ENCODE data around the gene FAM43B. TPM values are rescaled to one million over a fixed set of nuclear protein-coding genes. Genes with fewer than 3 reads are reported as not detected.

Gene FAM43B
- polyA plus RNA-seq, 2 of the 4 experiments (the other 2 are of a cell fraction): 0.76 to 6.9 TPM

DNA sequence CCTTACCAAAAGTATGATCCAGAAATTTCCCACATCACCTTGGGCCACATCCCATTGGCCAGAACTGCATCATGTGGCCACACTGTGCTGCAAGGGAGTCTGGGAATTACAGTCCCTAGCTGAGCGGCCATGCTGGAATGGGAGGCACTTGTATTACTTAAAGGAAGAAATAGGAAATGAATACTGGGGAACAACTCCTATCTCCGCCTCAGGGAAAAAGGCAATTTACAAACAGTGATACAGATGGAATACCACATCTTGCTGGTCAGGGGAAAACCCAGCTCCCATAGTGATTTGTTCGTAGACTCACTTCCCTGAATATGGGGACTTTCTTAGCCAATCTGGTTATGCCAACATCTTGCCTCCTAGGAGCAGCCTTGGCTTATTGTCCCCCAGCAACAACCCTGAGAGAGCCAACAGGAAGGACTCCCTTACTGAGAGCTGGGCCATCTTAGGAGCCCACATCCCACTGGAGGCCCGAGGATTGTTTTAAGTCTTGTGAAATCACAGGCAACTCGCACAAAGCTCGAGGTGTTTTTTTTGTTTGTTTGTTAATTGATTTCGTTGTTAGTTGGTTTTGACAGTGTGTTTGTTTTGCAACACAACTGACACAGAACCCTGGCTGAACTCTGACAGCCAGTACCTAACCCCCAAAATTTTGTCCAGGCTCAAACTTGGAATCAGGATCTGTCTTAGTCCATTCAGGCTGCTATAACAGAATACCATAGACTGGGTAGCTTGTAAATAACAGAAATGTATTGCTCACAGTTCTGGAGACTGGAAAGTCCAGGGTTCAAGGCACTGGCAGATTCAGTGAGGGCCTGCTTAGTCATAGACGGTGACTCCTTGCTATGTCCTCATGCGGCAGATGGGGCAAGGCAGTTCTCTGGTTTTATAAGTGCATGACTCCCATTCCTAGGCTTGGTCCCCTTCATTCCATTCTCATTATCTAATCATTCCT is 51.4 kb downstream of the FAM43B start:
- 36% methylated on average over 9 of the region's 9 CpGs for WGBS (ENCODE audit: missing lambda C conversion rate)
- ATAC-seq (peak; percentile 88 to 91), FAIRE-seq (no peak), DNase-seq (ENCODE audit: low read depth in 1 of 2, low spot score in 1 of 2) (peak in 1 of 2 experiments; percentile 84)
- peak overlapping the region; percentile 42 for H3K4me2 ChIP-seq
- peak overlapping the region; percentile 71 to 89 for H3K27ac ChIP-seq
- ChIA-PET CTCF (interaction anchor here (1.0 to 2.6 kb wide), 4 partner anchors 10 to 30 kb away, joined by 4 to 7 read pairs (median 5); partner anchors contain the start of gene PINK1), POLR2A (interaction anchor here (1.1 to 1.2 kb wide), 2 partner anchors 10 to 30 kb away, joined by 3 to 4 read pairs; partner anchors contain the start of gene PINK1)
- peaks cover 51% of the 10 kb centered on the region for H3K4me1 ChIP-seq
- TF ChIP-seq, protein P1, sequence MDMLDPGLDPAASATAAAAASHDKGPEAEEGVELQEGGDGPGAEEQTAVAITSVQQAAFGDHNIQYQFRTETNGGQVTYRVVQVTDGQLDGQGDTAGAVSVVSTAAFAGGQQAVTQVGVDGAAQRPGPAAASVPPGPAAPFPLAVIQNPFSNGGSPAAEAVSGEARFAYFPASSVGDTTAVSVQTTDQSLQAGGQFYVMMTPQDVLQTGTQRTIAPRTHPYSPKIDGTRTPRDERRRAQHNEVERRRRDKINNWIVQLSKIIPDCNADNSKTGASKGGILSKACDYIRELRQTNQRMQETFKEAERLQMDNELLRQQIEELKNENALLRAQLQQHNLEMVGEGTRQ (IDR thresholded peaks at IDR 0.05): peak; percentile 61
- TF ChIP-seq EP300 (IDR thresholded peaks at IDR 0.05) (peak in 1 of 2 experiments; percentile 41; a peak in 2 of 5 replicates), CEBPB (IDR thresholded peaks at IDR 0.05) (peak in 1 of 2 experiments; percentile 66; a peak in 1 of 4 replicates), FOSL2 (IDR thresholded peaks at IDR 0.05) (0 out of 2 replicates have a peak, but pooled peaks have one; percentile 25), FOSL2 (CRISPR knock-in tag; IDR thresholded peaks at IDR 0.05) (peak; percentile 84), JUNB (IDR thresholded peaks at IDR 0.05) (peak; percentile 61), JUN (IDR thresholded peaks at IDR 0.05) (0 out of 5 replicates have a peak, but pooled peaks of 1 of the 2 experiments have one; percentile 33), ZSCAN20 (CRISPR knock-in tag; IDR thresholded peaks at IDR 0.05) (no peak), HOXB5 (CRISPR knock-in tag; IDR thresholded peaks at IDR 0.05) (no peak), BHLHE40 (IDR thresholded peaks at IDR 0.05; ENCODE audit: low read depth, low read length) (no peak), NPAS2 (CRISPR knock-in tag; IDR thresholded peaks at IDR 0.05; ENCODE audit: borderline replicate concordance) (no peak), SMC3 (IDR thresholded peaks at IDR 0.05) (0 out of 3 replicates have a peak, but pooled peaks have one; percentile 12), RFX5 (IDR thresholded peaks at IDR 0.05) (no peak), CHD4 (IDR thresholded peaks at IDR 0.05; ENCODE audit: borderline replicate concordance) (no peak), GATA3 (IDR thresholded peaks at IDR 0.05; ENCODE audit: borderline replicate concordance) (peak; percentile 32; the same call in 1 of the 2 replicates)
- TF ChIP-seq, protein P2, sequence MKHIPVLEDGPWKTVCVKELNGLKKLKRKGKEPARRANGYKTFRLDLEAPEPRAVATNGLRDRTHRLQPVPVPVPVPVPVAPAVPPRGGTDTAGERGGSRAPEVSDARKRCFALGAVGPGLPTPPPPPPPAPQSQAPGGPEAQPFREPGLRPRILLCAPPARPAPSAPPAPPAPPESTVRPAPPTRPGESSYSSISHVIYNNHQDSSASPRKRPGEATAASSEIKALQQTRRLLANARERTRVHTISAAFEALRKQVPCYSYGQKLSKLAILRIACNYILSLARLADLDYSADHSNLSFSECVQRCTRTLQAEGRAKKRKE (CRISPR knock-in tag; IDR thresholded peaks at IDR 0.05; ENCODE audit: low read depth): no peak
- TF ChIP-seq, protein P3, sequence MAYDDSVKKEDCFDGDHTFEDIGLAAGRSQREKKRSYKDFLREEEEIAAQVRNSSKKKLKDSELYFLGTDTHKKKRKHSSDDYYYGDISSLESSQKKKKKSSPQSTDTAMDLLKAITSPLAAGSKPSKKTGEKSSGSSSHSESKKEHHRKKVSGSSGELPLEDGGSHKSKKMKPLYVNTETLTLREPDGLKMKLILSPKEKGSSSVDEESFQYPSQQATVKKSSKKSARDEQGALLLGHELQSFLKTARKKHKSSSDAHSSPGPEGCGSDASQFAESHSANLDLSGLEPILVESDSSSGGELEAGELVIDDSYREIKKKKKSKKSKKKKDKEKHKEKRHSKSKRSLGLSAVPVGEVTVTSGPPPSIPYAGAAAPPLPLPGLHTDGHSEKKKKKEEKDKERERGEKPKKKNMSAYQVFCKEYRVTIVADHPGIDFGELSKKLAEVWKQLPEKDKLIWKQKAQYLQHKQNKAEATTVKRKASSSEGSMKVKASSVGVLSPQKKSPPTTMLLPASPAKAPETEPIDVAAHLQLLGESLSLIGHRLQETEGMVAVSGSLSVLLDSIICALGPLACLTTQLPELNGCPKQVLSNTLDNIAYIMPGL (CRISPR knock-in tag; IDR thresholded peaks at IDR 0.05; ENCODE audit: borderline replicate concordance): no peak
- TF ChIP-seq, protein P4, sequence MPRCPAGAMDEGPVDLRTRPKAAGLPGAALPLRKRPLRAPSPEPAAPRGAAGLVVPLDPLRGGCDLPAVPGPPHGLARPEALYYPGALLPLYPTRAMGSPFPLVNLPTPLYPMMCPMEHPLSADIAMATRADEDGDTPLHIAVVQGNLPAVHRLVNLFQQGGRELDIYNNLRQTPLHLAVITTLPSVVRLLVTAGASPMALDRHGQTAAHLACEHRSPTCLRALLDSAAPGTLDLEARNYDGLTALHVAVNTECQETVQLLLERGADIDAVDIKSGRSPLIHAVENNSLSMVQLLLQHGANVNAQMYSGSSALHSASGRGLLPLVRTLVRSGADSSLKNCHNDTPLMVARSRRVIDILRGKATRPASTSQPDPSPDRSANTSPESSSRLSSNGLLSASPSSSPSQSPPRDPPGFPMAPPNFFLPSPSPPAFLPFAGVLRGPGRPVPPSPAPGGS (IDR thresholded peaks at IDR 0.05): 0 out of 3 replicates have a peak, but pooled peaks have one; percentile 24
- TF ChIP-seq, protein P5, sequence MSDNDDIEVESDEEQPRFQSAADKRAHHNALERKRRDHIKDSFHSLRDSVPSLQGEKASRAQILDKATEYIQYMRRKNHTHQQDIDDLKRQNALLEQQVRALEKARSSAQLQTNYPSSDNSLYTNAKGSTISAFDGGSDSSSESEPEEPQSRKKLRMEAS (IDR thresholded peaks at IDR 0.05): 0 out of 2 replicates have a peak, but pooled peaks have one; percentile 47
- H3K9me3 ChIP-seq: no peaks in the 10 kb centered on the region
- H3K4me3 ChIP-seq: no peak overlapping the region

Other genes with a start within 250 kb of the FAM43B start
- 38.9 and 49.7 TPM in 2 replicates for gene CAMK2N1, start 66.4 kb upstream of the FAM43B start, polyA plus RNA-seq (2011; rRNA removed)
- 35.8 to 56.4 TPM (median 55.1 TPM) in 3 replicates for gene CAMK2N1, start 66.4 kb upstream of the FAM43B start, polyA plus RNA-seq (2017; fragmentation: RNase III; extraction: RNeasy Plus Mini Kit Qiagen cat#74134 plus additional on column Dnase treatment)
- gene MUL1, start 44.4 kb upstream of the FAM43B start, polyA plus RNA-seq (2011; rRNA removed): 20.0 and 22.9 TPM in 2 replicates
- 21.4 to 24.5 TPM (median 24.1 TPM) in 3 replicates for gene MUL1, start 44.4 kb upstream of the FAM43B start, polyA plus RNA-seq (2017; fragmentation: RNase III; extraction: RNeasy Plus Mini Kit Qiagen cat#74134 plus additional on column Dnase treatment)
- 11.2 and 12.2 TPM in 2 replicates for gene CDA, start 36.5 kb downstream of the FAM43B start, polyA plus RNA-seq (2011; rRNA removed)
- 35.6 to 48.7 TPM (median 44.6 TPM) in 3 replicates for gene CDA, start 36.5 kb downstream of the FAM43B start, polyA plus RNA-seq (2017; fragmentation: RNase III; extraction: RNeasy Plus Mini Kit Qiagen cat#74134 plus additional on column Dnase treatment)
- gene PINK1, start 80.9 kb downstream of the FAM43B start, polyA plus RNA-seq (2011; rRNA removed): 18.9 and 19.9 TPM in 2 replicates
- gene PINK1, start 80.9 kb downstream of the FAM43B start, polyA plus RNA-seq (2017; fragmentation: RNase III; extraction: RNeasy Plus Mini Kit Qiagen cat#74134 plus additional on column Dnase treatment): 41.5 to 53.3 TPM (median 51.4 TPM) in 3 replicates
- gene DDOST, start 108.8 kb downstream of the FAM43B start, polyA plus RNA-seq (2011; rRNA removed): 231 and 258 TPM in 2 replicates
- gene DDOST, start 108.8 kb downstream of the FAM43B start, polyA plus RNA-seq (2017; fragmentation: RNase III; extraction: RNeasy Plus Mini Kit Qiagen cat#74134 plus additional on column Dnase treatment): 154 to 158 TPM (median 156 TPM) in 3 replicates
- gene KIF17, start 165.4 kb downstream of the FAM43B start, polyA plus RNA-seq (2011; rRNA removed): 0.78 and 1.0 TPM in 2 replicates
- 0.75 to 1.1 TPM (median 1.0 TPM) in 3 replicates for gene KIF17, start 165.4 kb downstream of the FAM43B start, polyA plus RNA-seq (2017; fragmentation: RNase III; extraction: RNeasy Plus Mini Kit Qiagen cat#74134 plus additional on column Dnase treatment)
- gene SH2D5, start 180.1 kb downstream of the FAM43B start, polyA plus RNA-seq (2011; rRNA removed): 3.1 and 3.2 TPM in 2 replicates
- gene SH2D5, start 180.1 kb downstream of the FAM43B start, polyA plus RNA-seq (2017; fragmentation: RNase III; extraction: RNeasy Plus Mini Kit Qiagen cat#74134 plus additional on column Dnase treatment): 7.2 to 10.3 TPM (median 7.4 TPM) in 3 replicates
- 187 and 214 TPM in 2 replicates for gene HP1BP3, start 234.7 kb downstream of the FAM43B start, polyA plus RNA-seq (2011; rRNA removed)
- 159 to 181 TPM (median 169 TPM) in 3 replicates for gene HP1BP3, start 234.7 kb downstream of the FAM43B start, polyA plus RNA-seq (2017; fragmentation: RNase III; extraction: RNeasy Plus Mini Kit Qiagen cat#74134 plus additional on column Dnase treatment)